Prostate gland (tissue), 2 donors: ENCODE measurements around the gene IL17RC.

Source experiments
- POLR2A ChIP-seq: fragments of 450-650 bp; IDR thresholded peaks from one replicate; pipeline ENCODE4 v1.6.1; 2016; ENCODE audit warnings: antibody characterized with exemption, mild to moderate bottlenecking
- POLR2AphosphoS5 ChIP-seq: sonication (generic); formaldehyde crosslinking; IDR thresholded peaks from one replicate; pipeline ENCODE4 v1.6.1; 2017; ENCODE audit warnings: antibody characterized with exemption
- TF ChIP-seq, protein P1 (sequence below), 4 experiments: fragments of 200-600 bp in 2 of 4; fragments of 450-650 bp in 2 of 4; sonication (generic) in 2 of 4; IDR thresholded peaks; 1 replicate in 3 of 4; 2 replicates in 1 of 4; pipeline ENCODE4 v1.5.1; 2016 to 2019; ENCODE audit warnings: antibody characterized with exemption in 4 of 4, mild to moderate bottlenecking in 2 of 4, moderate library complexity in 2 of 4

GRCh38 chr3:9980251-9980650, 63.4 kb downstream of the IL17RC start:
- TF ChIP-seq POLR2AphosphoS5 (no peak), POLR2A (no peak)
- TF ChIP-seq, protein P1, sequence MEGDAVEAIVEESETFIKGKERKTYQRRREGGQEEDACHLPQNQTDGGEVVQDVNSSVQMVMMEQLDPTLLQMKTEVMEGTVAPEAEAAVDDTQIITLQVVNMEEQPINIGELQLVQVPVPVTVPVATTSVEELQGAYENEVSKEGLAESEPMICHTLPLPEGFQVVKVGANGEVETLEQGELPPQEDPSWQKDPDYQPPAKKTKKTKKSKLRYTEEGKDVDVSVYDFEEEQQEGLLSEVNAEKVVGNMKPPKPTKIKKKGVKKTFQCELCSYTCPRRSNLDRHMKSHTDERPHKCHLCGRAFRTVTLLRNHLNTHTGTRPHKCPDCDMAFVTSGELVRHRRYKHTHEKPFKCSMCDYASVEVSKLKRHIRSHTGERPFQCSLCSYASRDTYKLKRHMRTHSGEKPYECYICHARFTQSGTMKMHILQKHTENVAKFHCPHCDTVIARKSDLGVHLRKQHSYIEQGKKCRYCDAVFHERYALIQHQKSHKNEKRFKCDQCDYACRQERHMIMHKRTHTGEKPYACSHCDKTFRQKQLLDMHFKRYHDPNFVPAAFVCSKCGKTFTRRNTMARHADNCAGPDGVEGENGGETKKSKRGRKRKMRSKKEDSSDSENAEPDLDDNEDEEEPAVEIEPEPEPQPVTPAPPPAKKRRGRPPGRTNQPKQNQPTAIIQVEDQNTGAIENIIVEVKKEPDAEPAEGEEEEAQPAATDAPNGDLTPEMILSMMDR (IDR thresholded peaks at IDR 0.05): no peak
